ENCODE results near the gene GGN.

DNA sequence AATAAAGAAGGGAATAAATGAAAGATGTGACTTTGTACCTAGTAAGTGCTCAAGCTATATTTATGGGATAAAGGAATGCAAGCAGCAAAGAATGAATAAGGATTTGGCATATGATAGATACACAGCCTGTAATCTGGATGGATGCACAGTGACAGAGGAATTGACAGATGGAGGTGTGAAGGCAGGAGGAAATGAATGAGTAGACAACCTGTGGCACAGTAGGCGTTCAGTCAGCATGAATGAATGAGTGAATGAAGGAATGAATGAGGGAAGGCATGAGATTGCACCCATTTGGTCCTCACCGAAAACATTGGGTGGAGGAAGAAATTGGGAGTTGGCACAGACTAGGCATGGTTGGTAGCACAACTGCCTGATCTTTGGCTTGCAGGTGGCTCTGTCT is 18.2 kb downstream of the GGN start:
- no peak for TF ChIP-seq EZH2 (IDR thresholded peaks at IDR 0.05; ENCODE audit: insufficient read depth, poor library complexity, severe bottlenecking)
- TF ChIP-seq EZH2phosphoT487 (IDR thresholded peaks at IDR 0.05; ENCODE audit: insufficient read depth, low read depth) = no peak
